Measurements from ENCODE around the gene TK2. TPM values are rescaled to one million over a fixed set of nuclear protein-coding genes. Genes with fewer than 3 reads are reported as not detected.

TK2 gene
- total and polyA plus RNA-seq, 9 of the 15 experiments (the other 6 are each of a cell fraction or from before 2014, with no cell fraction given): 1.1 to 10.2 (median 5.3) TPM

GRCh38 chr16:66552286-66553177 lies 2.6 kb upstream of the TK2 start, which contains the start of gene CKLF (continued):
- TF ChIP-seq SMARCA4 (IDR thresholded peaks at IDR 0.05) (peak; percentile 54; the same call in 1 of the 2 replicates), RERE (CRISPR knock-in tag; IDR thresholded peaks at IDR 0.05; ENCODE audit: borderline replicate concordance) (peak; percentile 97; the same call in 1 of the 2 replicates), IRF9 (tag; IDR thresholded peaks at IDR 0.05) (no peak), FIP1L1 (IDR thresholded peaks at IDR 0.05; ENCODE audit: low read depth, low read length, poor library complexity, severe bottlenecking) (peak; percentile 80), RBM34 (IDR thresholded peaks at IDR 0.05; ENCODE audit: borderline replicate concordance, insufficient read depth, low read length) (no peak), CCNT2 (IDR thresholded peaks at IDR 0.05; ENCODE audit: borderline replicate concordance, extremely low read depth, insufficient read length, low read depth, low read length) (peak; percentile 53), SIN3B (IDR thresholded peaks at IDR 0.05; ENCODE audit: low read depth) (no peak; the same call in 1 of the 2 replicates), TCF15 (CRISPR knock-in tag; IDR thresholded peaks at IDR 0.05) (no peak), NEUROD1 (IDR thresholded peaks at IDR 0.05; ENCODE audit: borderline replicate concordance, low read depth, low read length, partially characterized antibody) (no peak), MEIS2 (IDR thresholded peaks at IDR 0.05; ENCODE audit: partially characterized antibody) (peak; percentile 99), ZNF511 (CRISPR knock-in tag; IDR thresholded peaks at IDR 0.05) (peak; percentile 98), KAT2B (IDR thresholded peaks at IDR 0.05; ENCODE audit: low read depth, low read length) (no peak), NRF1 (conservative IDR thresholded peaks at IDR 0.05 in 1 of 2, IDR thresholded peaks at IDR 0.05 in 1 of 2) (peak; percentile 100), ZNF584 (CRISPR knock-in tag; IDR thresholded peaks at IDR 0.05; ENCODE audit: low read depth) (no peak), SMAD1 (IDR thresholded peaks at IDR 0.05; ENCODE audit: low read depth, low read length, partially characterized antibody) (peak; percentile 65)
